HepG2 (cell line): ENCODE data around the gene STOML2. TPM values are rescaled to one million over a fixed set of nuclear protein-coding genes. Genes with fewer than 3 reads are reported as not detected.

Experiments
- ATAC-seq: fragments of 200-7000 bp; cut with Tn5 transposase; 3 replicates; pipeline ENCODE4 v1.9.1; 2020; ENCODE audit warnings: mild to moderate bottlenecking, moderate library complexity
- BruUV-seq: library from RNA; stranded (reverse); fragments of 400-500 nt; replicated peaks from 2 replicates; lab custom pipeline; 2021; lab: Mats Ljungman, UMichigan
- CTCF ChIA-PET: fragments of 300-600 bp; formaldehyde crosslinking; extraction: SDS; loops from one replicate; lab custom pipeline; 2021; ENCODE audit warnings: low total read pairs, inconsistent platforms, low intra/inter-chr PET ratio; lab: Yijun Ruan, JAX
- POLR2A ChIA-PET: fragments of 350-600 bp; sonication (Branson Sonifier 250); formaldehyde crosslinking; loops from one replicate; lab custom pipeline; 2020; ENCODE audit warnings: antibody characterized with exemption, inconsistent platforms; lab: Yijun Ruan, JAX
- DNase-seq: peaks from one replicate; pipeline ENCODE4 v3.0.0-alpha.2; 2015; ENCODE audit warnings: low spot score
- FAIRE-seq: peaks from 3 replicates; lab custom pipeline; 2011; peaks lifted over from hg19 to GRCh38; lab: Jason Lieb, UNC
- H2AFZ ChIP-seq: one replicate; pipeline ENCODE4 v1.6.1; 2011; ENCODE audit warnings: low read length, inconsistent platforms
- H3K27ac ChIP-seq: fragments of 300-600 bp; 3 replicates; pipeline ENCODE4 v1.8.0; 2011; ENCODE audit warnings: mixed run types, mild to moderate bottlenecking, mixed read lengths, low read length, inconsistent platforms; ENCODE audit not compliant: insufficient read depth; ENCODE audit errors: extremely low read length
- H3K27me3 ChIP-seq, 2 experiments: fragments of 200-600 bp in 1 of 2; 2 replicates in 1 of 2; 3 replicates in 1 of 2; pipeline versions ENCODE4 v1.6.0 to v1.8.0; 2011; ENCODE audit warnings: low read length in 2 of 2, mild to moderate bottlenecking in 2 of 2, moderate library complexity in 2 of 2, inconsistent platforms in 1 of 2; ENCODE audit not compliant: insufficient read depth in 2 of 2, control insufficient read depth in 1 of 2
- H3K36me3 ChIP-seq, 2 experiments: fragments of 200-600 bp in 1 of 2; replicated peaks in 1 of 2; 2 replicates in 1 of 2; 3 replicates in 1 of 2; pipeline versions ENCODE4 v1.5.1 to v1.8.0; 2011; ENCODE audit warnings: low read length in 2 of 2, inconsistent platforms in 1 of 2; ENCODE audit not compliant: insufficient read depth in 2 of 2, control insufficient read depth in 1 of 2
- H3K4me1 ChIP-seq: 2 replicates; pipeline ENCODE4 v1.5.1; 2012; ENCODE audit warnings: low read length, inconsistent platforms; ENCODE audit not compliant: insufficient read depth
- H3K4me2 ChIP-seq: 2 replicates; pipeline ENCODE4 v1.6.0; 2011; ENCODE audit warnings: low read depth, low read length, inconsistent platforms
- H3K4me3 ChIP-seq, 3 experiments: fragments of 200-600 bp in 1 of 3; sonication (generic), shearing (Covaris generic) in 1 of 3; replicated peaks in 1 of 3; 2 replicates each; pipeline ENCODE4 v1.5.1; 2011 to 2016; ENCODE audit warnings: low read length in 3 of 3, inconsistent platforms in 2 of 3, low read depth in 2 of 3, mild to moderate bottlenecking in 2 of 3, control low read depth in 1 of 3, mixed read lengths in 1 of 3; ENCODE audit not compliant: insufficient read depth in 1 of 3
- H3K79me2 ChIP-seq: one replicate; pipeline ENCODE4 v1.6.1; 2011; ENCODE audit warnings: low read length, inconsistent platforms; ENCODE audit not compliant: insufficient read depth
- H3K9ac ChIP-seq: 2 replicates; pipeline ENCODE4 v1.6.0; 2011; ENCODE audit warnings: mild to moderate bottlenecking, low read depth, low read length, inconsistent platforms; ENCODE audit not compliant: insufficient read depth
- H3K9me3 ChIP-seq: 2 replicates; pipeline ENCODE4 v1.5.1; 2012; ENCODE audit warnings: mild to moderate bottlenecking, low read length
- H4K20me1 ChIP-seq: 2 replicates; pipeline ENCODE4 v1.6.0; 2011; ENCODE audit warnings: inconsistent platforms, mild to moderate bottlenecking, low read length, moderate library complexity; ENCODE audit not compliant: insufficient read depth
- CEBPB ChIP-seq: IDR thresholded peaks from 2 replicates; pipeline ENCODE4 v1.6.1; 2011; ENCODE audit warnings: low read depth, low read length, improper control_type of control experiment, borderline replicate concordance
- LCORL ChIP-seq, 2 experiments: fragments of 450-650 bp in 1 of 2; sonication (generic) in 1 of 2; formaldehyde crosslinking in 1 of 2; IDR thresholded peaks; 2 replicates each; pipeline versions ENCODE4 v1.5.0 to v1.6.1; 2017 to 2020; ENCODE audit warnings: antibody characterized with exemption in 1 of 2, missing genetic modification reagents in 1 of 2
- MZF1 ChIP-seq: sonication (generic); formaldehyde crosslinking; IDR thresholded peaks from 2 replicates; pipeline ENCODE4 v1.8.1; 2023; ENCODE audit warnings: mild to moderate bottlenecking, missing genetic modification reagents, borderline replicate concordance
- ZFP36L1 ChIP-seq: sonication (generic); formaldehyde crosslinking; IDR thresholded peaks from 2 replicates; pipeline ENCODE4 v1.8.0; 2022; ENCODE audit warnings: mild to moderate bottlenecking, missing genetic modification reagents, moderate library complexity
- ZNF326 ChIP-seq: sonication (generic); formaldehyde crosslinking; IDR thresholded peaks from 2 replicates; pipeline ENCODE4 v1.4.0; 2020; ENCODE audit warnings: missing genetic modification reagents, borderline replicate concordance
- WGBS: methylation state at CpG from one replicate; pipeline ENCODE4 v1.1.6; 2017; ENCODE audit warnings: low lambda C conversion rate; 5-methylcytosine and 5-hydroxymethylcytosine counted together
- in situ Hi-C: cut with HindIII; loops from 2 replicates; pipeline ENCODE4 v1.10.0; 2017; ENCODE audit warnings: low pct_unique_long_range_greater_than_20kb; ENCODE audit not compliant: extremely low pct_ligation_motif_present
- intact Hi-C: fragments of 100-400 bp; cut with micrococcal nuclease; formaldehyde crosslinking; loops from one replicate; pipeline ENCODE4 v1.10.0; 2022; ENCODE audit not compliant: unreplicated experiment
- polyA plus RNA-seq, 8 experiments: library from polyadenylated mRNA; depleted of rRNA in 3 of 8; stranded (reverse) in 7 of 8; unstranded in 1 of 8; fragments of >200 nt; fragmentation: Illumina TruSeq in 4 of 8; extraction: Trizol in 4 of 8; gene quantifications; 2 replicates each; pipeline versions ENCODE4 v1.2.1 to v1.2.3, GENCODE V29; 2011 to 2016; ENCODE audit warnings: low read depth in 4 of 8, missing spikeins in 1 of 8, mixed read lengths in 1 of 8; ENCODE audit not compliant: insufficient read depth in 1 of 8
- total RNA-seq, 5 experiments: library from RNA; depleted of rRNA; stranded (reverse); fragments of >200 nt; fragmentation: Illumina TruSeq; extraction: Trizol; gene quantifications; 2 replicates each; pipeline ENCODE4 v1.2.3, GENCODE V29; 2016; ENCODE audit warnings: low read depth in 1 of 5
- TF ChIP-seq, protein P1 (sequence below): sonication (generic); formaldehyde crosslinking; IDR thresholded peaks from 2 replicates; pipeline ENCODE4 v1.9.0; 2021; ENCODE audit warnings: missing genetic modification reagents, borderline replicate concordance
- TF ChIP-seq, protein P2 (sequence below): sonication (generic); formaldehyde crosslinking; IDR thresholded peaks from 2 replicates; pipeline ENCODE4 v1.4.0; 2020; ENCODE audit warnings: mild to moderate bottlenecking, missing genetic modification reagents

STOML2 gene
- total and polyA plus RNA-seq, 2 of the 13 experiments (the other 11 are each of a cell fraction or from before 2014, with no cell fraction given): 245 to 250 TPM

DNA sequence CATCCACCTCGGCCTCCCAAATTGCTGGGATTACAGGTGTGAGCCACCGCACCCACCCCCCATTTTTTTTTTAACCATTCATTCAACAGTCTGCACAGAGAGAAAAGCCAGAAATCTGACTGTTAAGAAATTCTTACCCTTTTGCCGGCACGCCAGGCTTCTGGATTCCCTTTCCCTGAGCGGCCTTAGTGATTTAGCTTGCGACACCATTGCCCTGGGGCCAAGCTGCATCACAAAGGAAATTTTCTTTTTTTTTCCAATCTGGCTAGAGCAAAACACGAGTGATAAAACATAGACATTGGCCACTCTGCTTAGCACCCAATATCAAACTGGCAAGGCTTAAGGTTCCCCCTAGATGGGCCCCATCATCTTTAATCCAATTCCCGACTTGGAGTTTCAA, 33.9 kb upstream of the STOML2 start:
- no TSS peak for BruUV-seq
- TF ChIP-seq ZFP36L1 (CRISPR knock-in tag) (no peak), MZF1 (CRISPR knock-in tag) (no peak), LCORL (IDR thresholded peaks at IDR 0.05) (no peak), LCORL (CRISPR knock-in tag; IDR thresholded peaks at IDR 0.05) (no peak), CEBPB (peak; percentile 29; the same call in 1 of the 2 replicates), ZNF326 (no peak)
- TF ChIP-seq, protein P1, sequence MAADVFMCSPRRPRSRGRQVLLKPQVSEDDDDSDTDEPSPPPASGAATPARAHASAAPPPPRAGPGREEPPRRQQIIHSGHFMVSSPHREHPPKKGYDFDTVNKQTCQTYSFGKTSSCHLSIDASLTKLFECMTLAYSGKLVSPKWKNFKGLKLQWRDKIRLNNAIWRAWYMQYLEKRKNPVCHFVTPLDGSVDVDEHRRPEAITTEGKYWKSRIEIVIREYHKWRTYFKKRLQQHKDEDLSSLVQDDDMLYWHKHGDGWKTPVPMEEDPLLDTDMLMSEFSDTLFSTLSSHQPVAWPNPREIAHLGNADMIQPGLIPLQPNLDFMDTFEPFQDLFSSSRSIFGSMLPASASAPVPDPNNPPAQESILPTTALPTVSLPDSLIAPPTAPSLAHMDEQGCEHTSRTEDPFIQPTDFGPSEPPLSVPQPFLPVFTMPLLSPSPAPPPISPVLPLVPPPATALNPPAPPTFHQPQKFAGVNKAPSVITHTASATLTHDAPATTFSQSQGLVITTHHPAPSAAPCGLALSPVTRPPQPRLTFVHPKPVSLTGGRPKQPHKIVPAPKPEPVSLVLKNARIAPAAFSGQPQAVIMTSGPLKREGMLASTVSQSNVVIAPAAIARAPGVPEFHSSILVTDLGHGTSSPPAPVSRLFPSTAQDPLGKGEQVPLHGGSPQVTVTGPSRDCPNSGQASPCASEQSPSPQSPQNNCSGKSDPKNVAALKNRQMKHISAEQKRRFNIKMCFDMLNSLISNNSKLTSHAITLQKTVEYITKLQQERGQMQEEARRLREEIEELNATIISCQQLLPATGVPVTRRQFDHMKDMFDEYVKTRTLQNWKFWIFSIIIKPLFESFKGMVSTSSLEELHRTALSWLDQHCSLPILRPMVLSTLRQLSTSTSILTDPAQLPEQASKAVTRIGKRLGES (CRISPR knock-in tag): no peak
- TF ChIP-seq, protein P2, sequence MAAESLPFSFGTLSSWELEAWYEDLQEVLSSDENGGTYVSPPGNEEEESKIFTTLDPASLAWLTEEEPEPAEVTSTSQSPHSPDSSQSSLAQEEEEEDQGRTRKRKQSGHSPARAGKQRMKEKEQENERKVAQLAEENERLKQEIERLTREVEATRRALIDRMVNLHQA: no peak
- TF ChIP-seq, all 625 proteins: peak for 1
- POLR2A ChIA-PET: interaction anchor here (1.5 kb wide), 1 partner anchor 21 kb away, joined by 3 read pairs; the partner anchor contains the start of gene ATOSB

More for the DNA sequence above, 33.9 kb upstream of the STOML2 start:
- peaks cover 13% of the 10 kb centered on the region for H3K9me3 ChIP-seq
- intact Hi-C loops (no loop called here), in situ Hi-C loops (no loop called here)
- no peak for DNase-seq
- H3K79me2 ChIP-seq: no peaks in the 10 kb centered on the region
- H3K9ac ChIP-seq: no peak overlapping the region
- no peak for ATAC-seq
- no peak overlapping the region for H3K27ac ChIP-seq
- peaks cover 24% of the 10 kb centered on the region for H3K4me1 ChIP-seq
- no peaks in the 10 kb centered on the region for H3K36me3 ChIP-seq
- H3K4me3 ChIP-seq: no peak overlapping the region
- H4K20me1 ChIP-seq: no peaks in the 10 kb centered on the region
- FAIRE-seq: no peak
- H2AFZ ChIP-seq: peak overlapping the region; percentile 33
- peaks cover 0 to 5% of the 10 kb centered on the region in 2 experiments; a peak in 1 of 5 replicates for H3K27me3 ChIP-seq
- CTCF ChIA-PET: no interaction called here
- peak overlapping the region; percentile 44 for H3K4me2 ChIP-seq
- WGBS: 31% methylated on average over 8 of the region's 8 CpGs
